Endothelial cell (in vitro differentiated cells): ENCODE data around the gene LARP4B. TPM values are rescaled to one million over a fixed set of nuclear protein-coding genes. Genes with fewer than 3 reads are reported as not detected.

ENCODE experiments used
- DNase-seq: peaks from one replicate; pipeline ENCODE4 v3.0.0; 2021; ENCODE audit warnings: low spot score
- H3K27ac Mint-ChIP-seq: one replicate; pipeline ENCODE4 v1.8.0; 2021; ENCODE audit warnings: mixed read lengths, inconsistent platforms; ENCODE audit not compliant: unreplicated experiment
- H3K27me3 Mint-ChIP-seq: one replicate; pipeline ENCODE4 v1.8.0; 2021; ENCODE audit warnings: mild to moderate bottlenecking, moderate library complexity, mixed read lengths, inconsistent platforms; ENCODE audit not compliant: unreplicated experiment
- H3K36me3 Mint-ChIP-seq: one replicate; pipeline ENCODE4 v1.8.0; 2021; ENCODE audit warnings: mild to moderate bottlenecking, low read depth, mixed read lengths, inconsistent platforms; ENCODE audit not compliant: unreplicated experiment
- H3K4me1 Mint-ChIP-seq: one replicate; pipeline ENCODE4 v1.8.0; 2021; ENCODE audit warnings: mild to moderate bottlenecking, mixed read lengths, inconsistent platforms; ENCODE audit not compliant: unreplicated experiment
- H3K4me3 Mint-ChIP-seq: one replicate; pipeline ENCODE4 v1.8.0; 2021; ENCODE audit warnings: mild to moderate bottlenecking, mixed read lengths, inconsistent platforms; ENCODE audit not compliant: unreplicated experiment
- H3K9me3 Mint-ChIP-seq: one replicate; pipeline ENCODE4 v1.8.0; 2021; ENCODE audit warnings: mixed read lengths, inconsistent platforms; ENCODE audit not compliant: unreplicated experiment
- total RNA-seq: library from RNA; stranded (reverse); fragmentation: NEBNext Ultra II Directional; extraction: Animal tissue kit (Norgen Biotek cat#: 25700); gene quantifications from one replicate; pipeline ENCODE4 v1.2.1, GENCODE V29; 2021; ENCODE audit not compliant: unreplicated experiment
- TF ChIP-seq, protein P1 (sequence below): fragments of 200-600 bp; sonication (generic); IDR thresholded peaks from one replicate; pipeline ENCODE4 v1.5.0; 2021; ENCODE audit warnings: antibody characterized with exemption; ENCODE audit not compliant: unreplicated experiment

The LARP4B gene
- total RNA-seq, 1 donor from 2014 or later, result 91.8 TPM

DNA sequence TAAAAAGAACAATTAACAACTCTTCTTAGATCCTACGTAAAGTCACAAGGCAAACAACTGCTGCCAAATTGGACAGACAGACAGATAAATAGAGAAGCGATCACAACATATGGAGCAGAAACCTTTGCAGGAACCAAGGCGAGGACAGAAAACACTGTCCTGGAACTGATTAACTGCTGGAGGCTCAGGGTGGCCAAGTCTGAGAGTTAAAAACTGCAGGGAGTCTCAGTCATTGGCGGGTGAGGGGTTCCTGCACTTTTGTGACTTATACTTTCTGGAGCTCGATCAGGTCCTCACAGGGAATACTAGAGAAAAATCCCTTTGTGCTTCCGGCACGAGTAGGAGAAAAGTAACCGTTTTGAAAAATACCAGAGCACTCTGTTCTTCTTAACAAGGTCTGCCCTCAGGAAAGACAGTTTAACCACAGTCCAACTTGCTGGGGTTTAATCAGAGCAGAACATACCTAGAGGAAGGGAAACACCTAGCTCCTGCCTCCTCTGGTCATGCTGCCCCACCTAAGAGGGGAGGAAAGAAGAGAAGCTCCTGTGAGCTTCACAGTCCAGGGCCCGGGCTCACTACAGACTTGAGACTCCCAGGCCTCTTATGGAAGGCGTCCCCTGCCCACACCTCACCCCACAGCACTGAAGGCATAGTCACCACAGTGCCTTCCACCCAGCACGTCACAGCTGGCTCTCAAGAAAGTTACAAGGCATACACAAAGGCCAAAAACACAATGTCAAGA is 74.9 kb downstream of the LARP4B start:
- peaks cover 51% of the 10 kb centered on the region for H3K36me3 Mint-ChIP-seq
- H3K27ac Mint-ChIP-seq, result no peak overlapping the region

DNA sequence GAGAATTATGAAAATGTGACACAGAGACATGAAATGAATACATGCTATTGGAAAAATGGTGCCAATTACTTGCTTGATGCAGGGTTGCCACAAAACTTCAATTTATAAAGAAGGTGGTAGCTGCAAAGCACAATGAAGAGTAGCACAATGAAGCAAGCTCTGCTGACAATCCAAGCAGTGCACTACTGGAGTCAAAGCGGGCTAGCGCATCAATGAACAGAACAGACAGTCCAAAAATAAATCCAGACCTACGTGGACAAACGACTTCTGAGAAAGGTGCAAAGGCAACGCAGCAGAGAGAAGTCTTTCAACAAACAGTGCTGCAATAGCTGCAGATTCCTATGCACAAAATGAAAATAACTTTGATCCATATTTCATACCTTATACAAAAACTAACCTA is 75.8 kb downstream of the LARP4B start:
- peaks cover 53% of the 10 kb centered on the region for H3K36me3 Mint-ChIP-seq
- H3K4me3 Mint-ChIP-seq, result no peak overlapping the region
- no peak overlapping the region for H3K27ac Mint-ChIP-seq
- H3K27me3 Mint-ChIP-seq, result peaks cover 3% of the 10 kb centered on the region
- peaks cover 3% of the 10 kb centered on the region for H3K4me1 Mint-ChIP-seq
- H3K9me3 Mint-ChIP-seq, result no peaks in the 10 kb centered on the region
- no peak for DNase-seq
- TF ChIP-seq, protein P1, sequence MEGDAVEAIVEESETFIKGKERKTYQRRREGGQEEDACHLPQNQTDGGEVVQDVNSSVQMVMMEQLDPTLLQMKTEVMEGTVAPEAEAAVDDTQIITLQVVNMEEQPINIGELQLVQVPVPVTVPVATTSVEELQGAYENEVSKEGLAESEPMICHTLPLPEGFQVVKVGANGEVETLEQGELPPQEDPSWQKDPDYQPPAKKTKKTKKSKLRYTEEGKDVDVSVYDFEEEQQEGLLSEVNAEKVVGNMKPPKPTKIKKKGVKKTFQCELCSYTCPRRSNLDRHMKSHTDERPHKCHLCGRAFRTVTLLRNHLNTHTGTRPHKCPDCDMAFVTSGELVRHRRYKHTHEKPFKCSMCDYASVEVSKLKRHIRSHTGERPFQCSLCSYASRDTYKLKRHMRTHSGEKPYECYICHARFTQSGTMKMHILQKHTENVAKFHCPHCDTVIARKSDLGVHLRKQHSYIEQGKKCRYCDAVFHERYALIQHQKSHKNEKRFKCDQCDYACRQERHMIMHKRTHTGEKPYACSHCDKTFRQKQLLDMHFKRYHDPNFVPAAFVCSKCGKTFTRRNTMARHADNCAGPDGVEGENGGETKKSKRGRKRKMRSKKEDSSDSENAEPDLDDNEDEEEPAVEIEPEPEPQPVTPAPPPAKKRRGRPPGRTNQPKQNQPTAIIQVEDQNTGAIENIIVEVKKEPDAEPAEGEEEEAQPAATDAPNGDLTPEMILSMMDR, result no peak

More for the DNA sequence above, 74.9 kb downstream of the LARP4B start:
- Mint-ChIP-seq H3K9me3 (no peaks in the 10 kb centered on the region), H3K4me3 (no peak overlapping the region), H3K27me3 (peaks cover 3% of the 10 kb centered on the region), H3K4me1 (peaks cover 3% of the 10 kb centered on the region)
- no peak for DNase-seq
- TF ChIP-seq, protein P1, result no peak

DNA sequence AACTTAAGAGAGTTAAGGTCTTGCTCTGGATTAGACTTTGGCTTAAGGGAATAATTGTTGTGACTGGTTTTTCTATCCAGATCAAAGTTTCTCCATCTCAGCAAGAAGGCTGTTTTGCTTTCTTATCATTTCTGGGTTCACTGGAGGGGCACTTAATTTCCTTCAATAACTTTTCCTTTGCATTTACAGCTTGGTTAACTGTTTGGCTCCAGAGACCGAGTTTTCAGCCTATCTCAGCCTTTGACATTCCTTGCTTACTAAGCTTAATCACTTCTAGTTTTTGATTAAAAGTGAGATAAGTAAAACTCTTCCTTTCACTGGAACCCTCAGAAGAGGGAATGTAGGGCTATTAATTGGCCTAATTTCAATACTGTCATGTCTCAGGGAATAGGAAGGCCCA is 76.4 kb downstream of the LARP4B start:
- DNase-seq, result no peak
- Mint-ChIP-seq H3K4me3 (no peak overlapping the region), H3K27ac (no peak overlapping the region), H3K4me1 (peaks cover 3% of the 10 kb centered on the region), H3K27me3 (peaks cover 3% of the 10 kb centered on the region), H3K9me3 (no peaks in the 10 kb centered on the region), H3K36me3 (peaks cover 55% of the 10 kb centered on the region)
- TF ChIP-seq, protein P1, result no peak

DNA sequence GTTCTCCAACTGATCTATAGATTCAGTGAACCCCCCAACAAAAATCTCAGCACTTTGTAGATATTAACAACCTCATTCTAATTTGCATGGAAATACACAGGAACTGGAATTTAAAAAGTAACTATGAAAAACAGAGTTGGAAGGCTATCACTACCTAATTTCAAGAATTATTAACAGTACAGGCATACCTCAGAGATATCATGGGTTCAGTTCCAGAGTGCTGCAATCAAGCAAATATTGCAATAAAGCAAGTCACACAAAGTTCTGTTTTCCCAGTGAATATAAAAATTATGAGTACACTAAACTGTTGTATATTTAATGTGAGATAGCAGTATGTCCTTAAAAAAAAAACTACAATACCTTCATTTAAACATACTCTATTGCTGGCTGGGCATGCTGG is 78.5 kb downstream of the LARP4B start:
- Mint-ChIP-seq H3K4me3 (no peak overlapping the region), H3K36me3 (peaks cover 62% of the 10 kb centered on the region), H3K27me3 (no peaks in the 10 kb centered on the region), H3K9me3 (no peaks in the 10 kb centered on the region), H3K27ac (no peak overlapping the region), H3K4me1 (peaks cover 3% of the 10 kb centered on the region)
- TF ChIP-seq, protein P1, result no peak
- DNase-seq, result no peak

DNA sequence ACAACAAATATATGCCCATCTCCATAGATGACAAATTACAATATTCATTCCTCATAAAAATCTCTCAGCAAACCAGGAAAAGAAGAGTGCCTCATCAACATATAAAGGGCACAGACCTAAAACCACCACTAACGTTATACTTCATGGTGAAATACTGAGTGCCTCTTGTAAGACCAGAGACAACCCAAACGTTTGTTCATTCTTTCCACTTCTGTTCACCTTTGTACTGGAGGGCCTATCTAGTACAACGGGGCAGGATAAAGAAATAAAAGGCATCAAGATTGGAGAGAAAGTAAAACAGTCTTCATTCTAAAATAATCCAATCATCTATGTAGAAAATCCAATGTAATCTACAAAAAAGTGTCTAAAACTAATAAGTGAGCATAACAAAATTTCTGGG is 79.1 kb downstream of the LARP4B start:
- Mint-ChIP-seq H3K4me3 (no peak overlapping the region), H3K27me3 (no peaks in the 10 kb centered on the region), H3K9me3 (no peaks in the 10 kb centered on the region), H3K36me3 (peaks cover 63% of the 10 kb centered on the region), H3K27ac (no peak overlapping the region), H3K4me1 (peaks cover 3% of the 10 kb centered on the region)
- TF ChIP-seq, protein P1, result no peak
- no peak for DNase-seq
